Measurements from ENCODE around the gene PCIF1. TPM values are rescaled to one million over a fixed set of nuclear protein-coding genes. Genes with fewer than 3 reads are reported as not detected.
"Not testable (repeated sequence)": the region's sequence is repeated elsewhere in the genome, so short reads cannot be mapped to it uniquely, and the experiment has no call there.

PCIF1 gene
- total RNA-seq, 1 donor from 2014 or later, result 18.0 TPM

- no peak for DNase-seq
Observed at GRCh38 chr20:45994761-45995493, 60.4 kb downstream of the PCIF1 start.

GRCh38 chr20:45995495-45996097 lies 61.1 kb downstream of the PCIF1 start:
- not testable (repeated sequence) for DNase-seq

GRCh38 chr20:45997187-45997586 lies 62.7 kb downstream of the PCIF1 start:
- DNase-seq, result no peak

Other genes starting within 250 kb of the PCIF1 start
- not detected for gene WFDC13, start 232.6 kb upstream of the PCIF1 start, total RNA-seq
- gene WFDC10B, start 229.7 kb upstream of the PCIF1 start, total RNA-seq, result not detected
- gene SPINT4, start 212.3 kb upstream of the PCIF1 start, total RNA-seq, result not detected
- not detected for gene WFDC3, start 142.8 kb upstream of the PCIF1 start, total RNA-seq
- 16.9 TPM for gene DNTTIP1, start 142.7 kb upstream of the PCIF1 start, total RNA-seq
- gene UBE2C, start 122.0 kb upstream of the PCIF1 start, total RNA-seq, result 13.8 TPM
- 2,441 TPM for gene TNNC2, start 107.4 kb upstream of the PCIF1 start, total RNA-seq
- 67.3 TPM for gene SNX21, start 100.9 kb upstream of the PCIF1 start, total RNA-seq
- gene ACOT8, start 77.3 kb upstream of the PCIF1 start, total RNA-seq, result 27.7 TPM
- 5.2 TPM for gene ZSWIM3, start 77.1 kb upstream of the PCIF1 start, total RNA-seq
- gene ZSWIM1, start 53.5 kb upstream of the PCIF1 start, total RNA-seq, result 3.3 TPM
- gene SPATA25, start 47.1 kb upstream of the PCIF1 start, total RNA-seq, result 6.4 TPM
- 16.0 TPM for gene NEURL2, start 43.5 kb upstream of the PCIF1 start, total RNA-seq
- gene CTSA, start 43.3 kb upstream of the PCIF1 start, total RNA-seq, result 32.6 TPM
- gene PLTP, start 22.5 kb upstream of the PCIF1 start, total RNA-seq, result 14.0 TPM
- 14.4 TPM for gene ZNF335, start 37.5 kb downstream of the PCIF1 start, total RNA-seq
- 1.9 TPM for gene MMP9, start 74.2 kb downstream of the PCIF1 start, total RNA-seq
- gene SLC12A5, start 94.5 kb downstream of the PCIF1 start, total RNA-seq, result 0.21 TPM
- gene NCOA5, start 155.3 kb downstream of the PCIF1 start, total RNA-seq, result 32.4 TPM
- 3.3 TPM for gene CD40, start 183.6 kb downstream of the PCIF1 start, total RNA-seq